H9 (cell line): ENCODE data around the gene MCM7. TPM values are rescaled to one million over a fixed set of nuclear protein-coding genes. Genes with fewer than 3 reads are reported as not detected.

Experiments
- DNase-seq: peaks from one replicate; pipeline ENCODE4 v3.0.0-alpha.2; 2017
- H2AFZ ChIP-seq: one replicate; pipeline ENCODE4 v1.6.1; 2013; ENCODE audit warnings: mild to moderate bottlenecking, low read length, control low read depth, moderate library complexity
- H2AK5ac ChIP-seq: 2 replicates; pipeline ENCODE4 v1.6.1; 2013; ENCODE audit warnings: low read length, control low read depth, mixed read lengths; ENCODE audit not compliant: insufficient read length
- H2BK120ac ChIP-seq: one replicate; pipeline ENCODE4 v1.6.1; 2013; ENCODE audit warnings: low read depth, mild to moderate bottlenecking, low read length, control low read depth, inconsistent platforms; ENCODE audit not compliant: poor library complexity, severe bottlenecking
- H2BK12ac ChIP-seq: 2 replicates; pipeline ENCODE4 v1.6.1; 2013; ENCODE audit warnings: low read length, control low read depth, mixed read lengths, low read depth; ENCODE audit not compliant: insufficient read length
- H2BK15ac ChIP-seq: 2 replicates; pipeline ENCODE4 v1.6.1; 2013; ENCODE audit warnings: low read depth, low read length, control low read depth
- H2BK20ac ChIP-seq: one replicate; pipeline ENCODE4 v1.6.1; 2013; ENCODE audit warnings: low read depth, mild to moderate bottlenecking, low read length, control low read depth, inconsistent platforms; ENCODE audit not compliant: poor library complexity, severe bottlenecking
- H2BK5ac ChIP-seq: 2 replicates; pipeline ENCODE4 v1.6.1; 2013; ENCODE audit warnings: low read length, control low read depth, mixed read lengths; ENCODE audit not compliant: insufficient read length
- H3K14ac ChIP-seq: 2 replicates; pipeline ENCODE4 v1.6.1; 2013; ENCODE audit warnings: low read length, control low read depth; ENCODE audit not compliant: insufficient read depth
- H3K18ac ChIP-seq: 2 replicates; pipeline ENCODE4 v1.6.1; 2013; ENCODE audit warnings: low read depth, mild to moderate bottlenecking, mixed read lengths, low read length, control low read depth; ENCODE audit not compliant: insufficient read length
- H3K23ac ChIP-seq: 2 replicates; pipeline ENCODE4 v1.6.1; 2013; ENCODE audit warnings: low read length, control low read depth, mixed read lengths, low read depth; ENCODE audit not compliant: insufficient read length
- H3K23me2 ChIP-seq: 2 replicates; pipeline ENCODE4 v1.6.1; 2013; ENCODE audit warnings: low read depth, mild to moderate bottlenecking, mixed read lengths, low read length, control low read depth; ENCODE audit not compliant: insufficient read length, poor library complexity, severe bottlenecking
- H3K27ac ChIP-seq: 2 replicates; pipeline ENCODE4 v1.5.1; 2013; ENCODE audit warnings: low read length, control low read depth, mixed read lengths, low read depth; ENCODE audit not compliant: insufficient read length
- H3K27me3 ChIP-seq: 2 replicates; pipeline ENCODE4 v1.6.1; 2013; ENCODE audit warnings: low read length, control low read depth, inconsistent platforms; ENCODE audit not compliant: insufficient read depth
- H3K4ac ChIP-seq: 2 replicates; pipeline ENCODE4 v1.6.1; 2013; ENCODE audit warnings: low read depth, mild to moderate bottlenecking, control low read depth, inconsistent platforms, low read length, moderate library complexity
- H3K4me1 ChIP-seq: 2 replicates; pipeline ENCODE4 v1.6.1; 2013; ENCODE audit warnings: low read length, control low read depth, inconsistent platforms; ENCODE audit not compliant: insufficient read depth
- H3K4me2 ChIP-seq: 2 replicates; pipeline ENCODE4 v1.6.1; 2013; ENCODE audit warnings: low read length, control low read depth, mixed read lengths; ENCODE audit not compliant: insufficient read length, insufficient read depth
- H3K56ac ChIP-seq: 2 replicates; pipeline ENCODE4 v1.6.1; 2013; ENCODE audit warnings: low read depth, mild to moderate bottlenecking, mixed read lengths, low read length, control low read depth; ENCODE audit not compliant: insufficient read length
- H3K79me1 ChIP-seq: 2 replicates; pipeline ENCODE4 v1.6.1; 2013; ENCODE audit warnings: low read depth, mild to moderate bottlenecking, moderate library complexity, low read length, control low read depth, inconsistent platforms; ENCODE audit not compliant: insufficient read depth, poor library complexity, severe bottlenecking
- H3K79me2 ChIP-seq: 2 replicates; pipeline ENCODE4 v1.6.1; 2013; ENCODE audit warnings: low read length, control low read depth, inconsistent platforms; ENCODE audit not compliant: insufficient read depth
- H3K9ac ChIP-seq: 2 replicates; pipeline ENCODE4 v1.6.1; 2013; ENCODE audit warnings: low read length, control low read depth, mixed read lengths; ENCODE audit not compliant: insufficient read length; ENCODE audit errors: extremely low read depth
- H3K9me3 ChIP-seq: one replicate; pipeline ENCODE4 v1.6.1; 2013; ENCODE audit warnings: low read depth, low read length, inconsistent platforms; ENCODE audit not compliant: control insufficient read depth
- H3T11ph ChIP-seq: one replicate; pipeline ENCODE4 v1.6.1; 2013; ENCODE audit warnings: mild to moderate bottlenecking, low read length, control low read depth, inconsistent platforms
- H4K20me1 ChIP-seq: one replicate; pipeline ENCODE4 v1.6.1; 2013; ENCODE audit not compliant: control insufficient read depth, insufficient read length, insufficient read depth
- H4K5ac ChIP-seq: 2 replicates; pipeline ENCODE4 v1.6.1; 2013; ENCODE audit warnings: low read depth, mild to moderate bottlenecking, mixed read lengths, low read length, control low read depth; ENCODE audit not compliant: insufficient read length
- H4K8ac ChIP-seq: replicated peaks from 2 replicates; pipeline ENCODE4 v1.6.1; 2013; ENCODE audit warnings: low read length, control low read depth, mixed read lengths, low read depth; ENCODE audit not compliant: insufficient read length
- H4K91ac ChIP-seq: 2 replicates; pipeline ENCODE4 v1.6.1; 2013; ENCODE audit warnings: low read depth, mild to moderate bottlenecking, moderate library complexity, mixed read lengths, low read length, control low read depth; ENCODE audit not compliant: insufficient read length
- H3K27ac Mint-ChIP-seq, 3 experiments: 2 replicates in 2 of 3; 3 replicates in 1 of 3; pipeline ENCODE4 v1.8.0; 2020 to 2021; ENCODE audit warnings: mixed read lengths in 3 of 3, mild to moderate bottlenecking in 1 of 3, moderate library complexity in 1 of 3
- H3K27me3 Mint-ChIP-seq: 2 replicates; pipeline ENCODE4 v1.8.0; 2021; ENCODE audit warnings: low read depth, mild to moderate bottlenecking, moderate library complexity, mixed read lengths
- H3K36me3 Mint-ChIP-seq, 3 experiments: 2 replicates in 2 of 3; 3 replicates in 1 of 3; pipeline ENCODE4 v1.8.0; 2020 to 2021; ENCODE audit warnings: low read depth in 3 of 3, mixed read lengths in 3 of 3; ENCODE audit not compliant: insufficient read depth in 1 of 3
- H3K4me1 Mint-ChIP-seq, 2 experiments: 2 replicates each; pipeline ENCODE4 v1.8.0; 2020; ENCODE audit warnings: mixed read lengths in 2 of 2
- H3K4me3 Mint-ChIP-seq, 2 experiments: 2 replicates in 1 of 2; 3 replicates in 1 of 2; pipeline ENCODE4 v1.8.0; 2020 to 2021; ENCODE audit warnings: mild to moderate bottlenecking in 2 of 2, mixed read lengths in 2 of 2, moderate library complexity in 1 of 2
- H3K9me3 Mint-ChIP-seq, 2 experiments: 2 replicates in 1 of 2; 3 replicates in 1 of 2; pipeline ENCODE4 v1.8.0; 2020; ENCODE audit warnings: mild to moderate bottlenecking in 2 of 2, mixed read lengths in 2 of 2, moderate library complexity in 1 of 2
- CTCF ChIP-seq: fragments of 200-600 bp; sonication (generic); conservative IDR thresholded peaks from 3 replicates; pipeline ENCODE4 v1.8.0; 2021; ENCODE audit warnings: antibody characterized with exemption, mild to moderate bottlenecking
- WGBS: extraction: QIAGEN DNeasy Blood & Tissue Kit; methylation state at CpG from one replicate; pipeline ENCODE4 v1.1.7; 2013; ENCODE audit warnings: missing lambda C conversion rate, low lambda C conversion rate, mixed read lengths; ENCODE audit not compliant: insufficient read length; ENCODE audit errors: extremely low coverage; 5-methylcytosine and 5-hydroxymethylcytosine counted together
- total RNA-seq: library from RNA; stranded (reverse); gene quantifications from 2 replicates; pipeline ENCODE4 v1.2.1, GENCODE V29; 2021

The MCM7 gene
- total RNA-seq, 1 experiment from 2014 or later, result 390 TPM

- no peaks in the 10 kb centered on the region for H4K20me1 ChIP-seq
- H3K4ac ChIP-seq, result no peak overlapping the region
- no peak overlapping the region for H3K27ac ChIP-seq
- H2BK12ac ChIP-seq, result no peak overlapping the region
- H3T11ph ChIP-seq, result no peak overlapping the region
- H3K9ac ChIP-seq, result no peak overlapping the region
- H2BK15ac ChIP-seq, result no peak overlapping the region
- no peaks in the 10 kb centered on the region for H3K79me2 ChIP-seq
- no peak overlapping the region for H2BK120ac ChIP-seq
- no peaks in the 10 kb centered on the region for H3K9me3 ChIP-seq
- Mint-ChIP-seq H3K27me3 (no peaks in the 10 kb centered on the region), H3K36me3 (peaks cover 6 to 23% (median 17%) of the 10 kb centered on the region in 3 experiments; a peak in 5 of 7 replicates), H3K4me3 (peak overlapping the region; percentile 96 to 98), H3K27ac (peak overlapping the region; percentile 99; a peak in 6 of 7 replicates), H3K9me3 (no peaks in the 10 kb centered on the region), H3K4me1 (peaks cover 12 to 13% of the 10 kb centered on the region in 2 experiments)
- H3K23ac ChIP-seq, result no peak overlapping the region
- no peak for TF ChIP-seq CTCF
- H3K79me1 ChIP-seq, result no peaks in the 10 kb centered on the region
- no peak overlapping the region for H2BK20ac ChIP-seq
- no peak overlapping the region for H3K14ac ChIP-seq
- H2BK5ac ChIP-seq, result no peak overlapping the region
- H3K23me2 ChIP-seq, result peaks cover 5% of the 10 kb centered on the region
- no peak overlapping the region for H4K5ac ChIP-seq
- no peak overlapping the region for H3K56ac ChIP-seq
- DNase-seq, result peak; percentile 76
- H3K4me1 ChIP-seq, result no peaks in the 10 kb centered on the region
- H4K91ac ChIP-seq, result no peak overlapping the region
- WGBS, result no CpG with 5 or more reads among the region's 19 CpGs
- no peaks in the 10 kb centered on the region for H3K27me3 ChIP-seq
- H3K4me2 ChIP-seq, result peak overlapping the region; percentile 65
- no peak overlapping the region for H2AK5ac ChIP-seq
- H2AFZ ChIP-seq, result no peak overlapping the region
- no peak overlapping the region for H4K8ac ChIP-seq
- H3K18ac ChIP-seq, result no peak overlapping the region
Observed at GRCh38 chr7:100119970-100120732, 19.0 kb upstream of the MCM7 start.
